Measurements from ENCODE around the gene CLPSL1. TPM values are rescaled to one million over a fixed set of nuclear protein-coding genes. Genes with fewer than 3 reads are reported as not detected.

Gene CLPSL1
- total RNA-seq, 1 experiment from 2014 or later, result not detected

DNA sequence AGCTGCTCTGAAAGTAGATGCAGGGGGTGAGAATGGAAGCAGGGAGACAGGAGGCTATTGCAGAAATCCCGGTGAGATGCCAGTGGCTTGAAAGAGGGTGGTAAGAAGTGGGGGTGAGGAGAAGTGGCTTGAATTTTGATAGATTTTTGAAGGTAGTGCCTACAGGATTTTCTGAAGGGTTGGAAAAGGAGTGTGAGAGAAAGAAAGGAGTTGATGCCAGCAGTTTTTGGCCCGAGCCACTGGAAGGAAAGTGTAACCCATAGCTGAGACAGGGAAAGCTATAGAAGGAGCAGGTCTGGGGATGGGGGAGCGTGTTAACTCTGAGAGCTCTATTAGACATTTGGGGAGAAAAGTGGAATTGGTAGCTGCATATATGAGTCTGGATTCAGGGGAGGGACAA lies 34.3 kb upstream of the CLPSL1 start:
- H3K36me3 ChIP-seq, result no peaks in the 10 kb centered on the region
- no peaks in the 10 kb centered on the region; the same call in 1 of the 2 replicates for H3K9me3 ChIP-seq (replicated peaks)
- H3K27me3 ChIP-seq (replicated peaks), result 0 out of 2 replicates have a peak, but pooled peaks cover 4% of the 10 kb centered on the region
- no peak for DNase-seq (ENCODE audit: low read depth in 1 of 2, low spot score in 2 of 2)
- H3K27ac ChIP-seq, result no peak overlapping the region
- no peak overlapping the region for H3K4me3 ChIP-seq
- H3K4me1 ChIP-seq (replicated peaks), result no peaks in the 10 kb centered on the region

DNA sequence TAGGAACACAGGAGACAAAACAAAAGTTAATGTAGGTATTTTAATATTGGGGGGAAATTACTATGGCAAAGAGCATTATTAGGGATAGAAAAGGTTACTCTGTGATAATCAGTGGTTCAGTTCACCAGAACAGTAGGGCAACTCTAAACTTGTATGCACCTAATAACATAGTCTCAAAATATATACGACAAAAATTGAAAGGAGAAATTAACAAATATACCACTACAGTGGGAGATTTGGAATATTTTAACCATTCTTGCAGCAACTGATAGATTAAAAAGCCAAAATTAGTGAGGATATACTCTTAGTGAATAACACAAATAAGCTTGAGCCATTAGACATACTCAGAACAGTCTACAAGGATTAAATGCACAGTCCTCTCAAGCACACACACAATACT lies 32.9 kb upstream of the CLPSL1 start:
- Histone ChIP-seq H3K9me3 (replicated peaks) (no peaks in the 10 kb centered on the region; the same call in 1 of the 2 replicates), H3K4me3 (no peak overlapping the region), H3K27me3 (replicated peaks) (0 out of 2 replicates have a peak, but pooled peaks cover 4% of the 10 kb centered on the region), H3K4me1 (replicated peaks) (no peaks in the 10 kb centered on the region), H3K36me3 (no peaks in the 10 kb centered on the region), H3K27ac (no peak overlapping the region)
- no peak for DNase-seq (ENCODE audit: low read depth in 1 of 2, low spot score in 2 of 2)

DNA sequence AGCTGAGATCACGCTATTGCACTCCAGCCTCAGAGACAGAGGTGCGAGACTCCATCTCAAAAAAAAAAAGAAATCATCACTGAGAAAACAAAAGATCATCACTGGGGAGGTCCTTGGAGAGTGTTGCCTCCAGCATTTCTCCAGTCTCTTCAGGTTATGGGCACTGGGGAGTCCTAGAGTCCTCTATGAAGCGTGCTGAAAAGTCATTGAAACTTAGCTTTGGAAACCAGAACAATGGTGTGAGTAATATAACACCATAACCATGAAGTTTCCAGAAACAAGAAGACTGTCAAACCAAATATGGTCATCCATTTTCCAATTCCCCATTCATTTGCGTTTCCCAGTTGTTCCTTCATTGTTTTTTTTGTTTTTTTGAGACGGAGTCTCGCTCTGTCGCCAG lies 30.3 kb upstream of the CLPSL1 start:
- H3K27ac ChIP-seq, result no peak overlapping the region
- DNase-seq (ENCODE audit: low read depth in 1 of 2, low spot score in 2 of 2), result no peak
- no peaks in the 10 kb centered on the region for H3K36me3 ChIP-seq
- no peaks in the 10 kb centered on the region; the same call in 1 of the 2 replicates for H3K9me3 ChIP-seq (replicated peaks)
- no peaks in the 10 kb centered on the region for H3K4me1 ChIP-seq (replicated peaks)
- H3K27me3 ChIP-seq (replicated peaks), result no peaks in the 10 kb centered on the region
- H3K4me3 ChIP-seq, result no peak overlapping the region

DNA sequence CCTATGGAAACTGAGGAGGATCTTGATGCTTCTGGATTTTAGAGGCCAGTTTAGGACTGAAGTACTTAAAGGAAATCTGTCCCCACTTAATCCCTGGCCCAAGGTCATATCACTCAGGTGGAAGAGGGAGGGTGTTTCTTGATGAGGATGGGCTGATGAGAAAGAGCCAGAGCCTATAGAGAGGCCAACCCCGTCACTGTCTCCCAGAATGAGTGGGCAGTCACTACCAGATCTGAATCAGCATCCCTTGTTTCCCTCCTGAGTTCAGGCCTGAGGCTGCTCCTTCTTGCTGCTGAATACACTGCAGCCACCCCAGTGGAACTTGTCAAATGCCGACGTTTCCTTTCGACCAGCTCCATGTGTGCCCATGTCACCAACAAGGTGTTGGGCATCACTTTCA lies 29.2 kb upstream of the CLPSL1 start:
- H3K9me3 ChIP-seq (replicated peaks), result no peaks in the 10 kb centered on the region; the same call in 1 of the 2 replicates
- no peaks in the 10 kb centered on the region for H3K27me3 ChIP-seq (replicated peaks)
- H3K4me3 ChIP-seq, result no peak overlapping the region
- no peak for DNase-seq (ENCODE audit: low read depth in 1 of 2, low spot score in 2 of 2)
- H3K36me3 ChIP-seq, result no peaks in the 10 kb centered on the region
- no peak overlapping the region for H3K27ac ChIP-seq
- H3K4me1 ChIP-seq (replicated peaks), result no peaks in the 10 kb centered on the region

DNA sequence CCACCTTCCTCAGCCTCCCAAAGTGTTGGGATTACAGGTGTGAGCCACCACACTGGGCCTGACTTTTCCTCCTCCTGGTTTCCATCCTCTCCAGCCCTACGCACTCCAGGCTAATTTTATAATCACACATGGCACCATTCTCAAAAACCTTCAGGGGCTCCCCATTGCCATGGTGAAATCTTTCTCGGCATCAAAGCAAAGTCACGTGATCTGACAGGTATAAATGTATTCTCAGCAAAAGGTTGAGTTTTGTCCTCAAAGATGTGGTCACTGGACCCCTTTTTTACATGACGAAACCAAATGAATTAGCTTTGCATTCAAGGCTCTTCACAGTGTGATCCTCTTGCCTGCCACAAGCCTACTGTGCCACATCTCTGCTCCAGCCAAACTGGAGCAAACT lies 28.5 kb upstream of the CLPSL1 start:
- no peak for DNase-seq (ENCODE audit: low read depth in 1 of 2, low spot score in 2 of 2)
- H3K4me1 ChIP-seq (replicated peaks), result no peaks in the 10 kb centered on the region
- H3K36me3 ChIP-seq, result no peaks in the 10 kb centered on the region
- H3K27ac ChIP-seq, result no peak overlapping the region
- no peaks in the 10 kb centered on the region for H3K27me3 ChIP-seq (replicated peaks)
- H3K4me3 ChIP-seq, result no peak overlapping the region
- H3K9me3 ChIP-seq (replicated peaks), result no peaks in the 10 kb centered on the region; the same call in 1 of the 2 replicates

DNA sequence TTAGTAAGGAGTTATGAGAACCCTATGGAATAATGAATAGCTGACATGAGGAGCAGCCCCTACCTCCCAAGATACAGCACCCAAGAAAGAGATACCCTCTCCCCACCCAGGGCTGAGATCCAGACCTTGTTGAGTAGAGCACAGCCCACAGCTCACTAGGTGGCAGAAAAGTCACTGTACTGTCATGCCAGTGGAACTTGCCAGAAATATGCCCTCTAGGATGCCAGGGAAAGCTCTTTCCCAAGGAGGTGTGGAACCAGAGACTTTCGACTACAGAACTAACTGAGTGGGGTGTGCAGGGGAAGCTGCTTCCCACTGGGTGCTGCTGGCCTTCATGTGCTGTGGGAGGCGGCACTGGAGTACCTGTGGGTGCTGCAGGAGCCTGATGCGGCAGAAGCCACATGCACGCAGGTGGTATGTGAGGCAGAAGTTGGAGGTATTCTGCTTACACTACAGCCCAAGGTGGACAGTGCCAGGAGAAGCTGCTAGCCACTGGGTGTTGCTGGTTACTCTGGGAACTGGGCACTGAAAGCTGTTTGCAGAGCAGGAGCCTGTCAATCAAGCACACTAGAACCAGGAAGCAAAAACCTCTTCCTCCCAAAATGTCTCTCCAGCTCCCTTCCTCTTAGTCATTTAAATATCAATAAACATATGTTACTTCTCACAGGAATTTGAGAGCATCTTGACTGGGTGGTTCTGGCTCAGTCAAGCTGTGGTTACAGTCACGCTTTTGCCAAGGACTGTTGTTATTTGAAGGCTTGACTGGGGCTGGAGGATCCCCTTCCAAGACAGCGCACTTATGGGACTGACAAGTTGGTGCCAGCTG lies 26.2 kb upstream of the CLPSL1 start:
- Histone ChIP-seq H3K27ac (no peak overlapping the region), H3K36me3 (no peaks in the 10 kb centered on the region), H3K9me3 (replicated peaks) (no peaks in the 10 kb centered on the region), H3K4me3 (no peak overlapping the region), H3K27me3 (replicated peaks) (no peaks in the 10 kb centered on the region), H3K4me1 (replicated peaks) (no peaks in the 10 kb centered on the region)
- no peak for DNase-seq (ENCODE audit: low read depth in 1 of 2, low spot score in 2 of 2)

- no peaks in the 10 kb centered on the region for H3K36me3 ChIP-seq
- no peaks in the 10 kb centered on the region for H3K9me3 ChIP-seq (replicated peaks)
- H3K4me1 ChIP-seq (replicated peaks), result no peaks in the 10 kb centered on the region
- no peak overlapping the region for H3K4me3 ChIP-seq
- no peaks in the 10 kb centered on the region for H3K27me3 ChIP-seq (replicated peaks)
- no peak overlapping the region for H3K27ac ChIP-seq
- DNase-seq (ENCODE audit: low read depth in 1 of 2, low spot score in 2 of 2), result no peak
Observed at GRCh38 chr6:35755278-35755924, 25.4 kb upstream of the CLPSL1 start.

GRCh38 chr6:35757456-35758123 lies 23.2 kb upstream of the CLPSL1 start:
- Histone ChIP-seq H3K9me3 (replicated peaks) (no peaks in the 10 kb centered on the region), H3K27ac (no peak overlapping the region), H3K4me1 (replicated peaks) (no peaks in the 10 kb centered on the region), H3K36me3 (no peaks in the 10 kb centered on the region), H3K4me3 (no peak overlapping the region), H3K27me3 (replicated peaks) (no peaks in the 10 kb centered on the region)
- DNase-seq (ENCODE audit: low read depth in 1 of 2, low spot score in 2 of 2), result no peak

DNA sequence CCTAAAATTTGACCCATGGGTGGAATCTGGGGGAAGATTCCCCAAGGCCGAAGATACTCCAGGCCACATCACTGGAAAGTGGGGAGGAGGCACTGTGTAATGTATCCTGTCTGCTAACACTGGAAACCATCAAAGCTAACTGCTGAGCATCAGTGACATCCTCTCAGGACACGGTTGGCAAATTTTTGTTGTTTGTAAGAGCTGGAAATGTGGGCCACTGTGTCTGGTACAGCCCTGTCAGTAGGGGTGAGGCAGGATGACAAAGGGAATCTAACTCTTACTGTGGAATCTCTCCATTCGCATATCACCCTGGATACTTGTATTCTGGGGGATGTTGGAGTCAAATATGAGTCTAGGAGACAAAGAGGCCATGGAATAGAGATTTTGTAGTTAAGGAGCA lies 21.4 kb upstream of the CLPSL1 start:
- H3K4me3 ChIP-seq, result no peak overlapping the region
- no peaks in the 10 kb centered on the region for H3K36me3 ChIP-seq
- H3K27ac ChIP-seq, result no peak overlapping the region
- no peak for DNase-seq (ENCODE audit: low read depth in 1 of 2, low spot score in 2 of 2)
- H3K9me3 ChIP-seq (replicated peaks), result no peaks in the 10 kb centered on the region
- no peaks in the 10 kb centered on the region for H3K4me1 ChIP-seq (replicated peaks)
- H3K27me3 ChIP-seq (replicated peaks), result peaks cover 10% of the 10 kb centered on the region

DNA sequence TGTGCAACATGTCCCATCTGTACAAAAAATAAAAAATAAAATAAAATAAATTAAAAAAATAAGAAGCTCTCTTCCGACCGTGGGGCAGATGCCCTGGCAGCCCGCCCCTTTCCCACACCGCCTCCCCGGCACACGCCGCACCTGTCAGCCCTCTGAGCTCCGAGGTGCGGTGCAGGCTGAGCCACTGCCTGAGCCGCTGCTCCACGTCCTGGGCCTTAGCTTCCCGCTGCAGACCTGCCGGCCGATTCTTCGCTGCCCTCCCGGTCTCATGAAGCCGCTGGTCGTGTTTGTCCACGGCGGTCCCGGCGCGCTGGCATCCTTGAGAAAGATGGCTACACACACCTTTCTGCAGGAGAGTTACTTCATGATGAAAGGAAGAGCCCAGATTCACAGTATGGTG lies 15.1 kb upstream of the CLPSL1 start:
- Histone ChIP-seq H3K4me1 (replicated peaks) (no peaks in the 10 kb centered on the region), H3K27me3 (replicated peaks) (peaks cover 13% of the 10 kb centered on the region), H3K27ac (no peak overlapping the region), H3K9me3 (replicated peaks) (no peaks in the 10 kb centered on the region), H3K4me3 (no peak overlapping the region), H3K36me3 (no peaks in the 10 kb centered on the region)
- DNase-seq (ENCODE audit: low read depth in 1 of 2, low spot score in 2 of 2), result no peak

GRCh38 chr6:35769211-35769610 lies 11.6 kb upstream of the CLPSL1 start:
- DNase-seq (ENCODE audit: low read depth in 1 of 2, low spot score in 2 of 2), result no peak
- peaks cover 3% of the 10 kb centered on the region for H3K27me3 ChIP-seq (replicated peaks)
- H3K4me3 ChIP-seq, result no peak overlapping the region
- H3K27ac ChIP-seq, result no peak overlapping the region
- no peaks in the 10 kb centered on the region for H3K9me3 ChIP-seq (replicated peaks)
- H3K36me3 ChIP-seq, result no peaks in the 10 kb centered on the region
- H3K4me1 ChIP-seq (replicated peaks), result no peaks in the 10 kb centered on the region

DNA sequence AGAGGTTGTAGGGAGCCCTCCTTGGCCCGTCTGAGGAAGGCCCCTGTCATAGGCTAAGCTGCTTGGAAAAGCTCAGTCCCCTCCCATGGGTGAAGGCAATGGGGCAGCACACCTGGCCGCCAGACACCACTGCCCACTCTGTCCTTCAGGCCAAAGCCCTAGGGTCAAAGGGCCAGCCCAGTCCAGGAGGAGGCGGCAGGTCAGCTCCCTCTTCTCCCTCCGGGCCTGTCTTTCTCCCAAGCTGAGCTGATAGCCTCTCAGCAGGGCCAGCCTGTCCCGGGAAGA lies 9.5 kb upstream of the CLPSL1 start:
- H3K4me1 ChIP-seq (replicated peaks), result no peaks in the 10 kb centered on the region
- H3K27me3 ChIP-seq (replicated peaks), result peaks cover 11% of the 10 kb centered on the region
- H3K27ac ChIP-seq, result no peak overlapping the region
- DNase-seq (ENCODE audit: low read depth in 1 of 2, low spot score in 2 of 2), result no peak
- no peaks in the 10 kb centered on the region for H3K9me3 ChIP-seq (replicated peaks)
- no peak overlapping the region for H3K4me3 ChIP-seq
- no peaks in the 10 kb centered on the region for H3K36me3 ChIP-seq

- no peak overlapping the region for H3K4me3 ChIP-seq
- H3K27me3 ChIP-seq (replicated peaks), result peaks cover 22% of the 10 kb centered on the region
- no peaks in the 10 kb centered on the region for H3K9me3 ChIP-seq (replicated peaks)
- no peak overlapping the region for H3K27ac ChIP-seq
- DNase-seq (ENCODE audit: low read depth in 1 of 2, low spot score in 2 of 2), result no peak
- H3K36me3 ChIP-seq, result no peaks in the 10 kb centered on the region
- H3K4me1 ChIP-seq (replicated peaks), result peaks cover 3% of the 10 kb centered on the region; the same call in 1 of the 2 replicates
Observed at GRCh38 chr6:35774116-35774794, 6.6 kb upstream of the CLPSL1 start.

- DNase-seq (ENCODE audit: low read depth in 1 of 2, low spot score in 2 of 2), result no peak
- Histone ChIP-seq H3K4me1 (replicated peaks) (peaks cover 3% of the 10 kb centered on the region; the same call in 1 of the 2 replicates), H3K27ac (no peak overlapping the region), H3K4me3 (no peak overlapping the region), H3K36me3 (no peaks in the 10 kb centered on the region), H3K9me3 (replicated peaks) (no peaks in the 10 kb centered on the region), H3K27me3 (replicated peaks) (peaks cover 22% of the 10 kb centered on the region)
Observed at GRCh38 chr6:35775031-35775430, 5.8 kb upstream of the CLPSL1 start.

Data from SJSA1 (cell line).